ENCODE data around the gene CLPTM1.
A peak's percentile ranks its signal among the peaks of the same experiment; 100 is the strongest.

DNA sequence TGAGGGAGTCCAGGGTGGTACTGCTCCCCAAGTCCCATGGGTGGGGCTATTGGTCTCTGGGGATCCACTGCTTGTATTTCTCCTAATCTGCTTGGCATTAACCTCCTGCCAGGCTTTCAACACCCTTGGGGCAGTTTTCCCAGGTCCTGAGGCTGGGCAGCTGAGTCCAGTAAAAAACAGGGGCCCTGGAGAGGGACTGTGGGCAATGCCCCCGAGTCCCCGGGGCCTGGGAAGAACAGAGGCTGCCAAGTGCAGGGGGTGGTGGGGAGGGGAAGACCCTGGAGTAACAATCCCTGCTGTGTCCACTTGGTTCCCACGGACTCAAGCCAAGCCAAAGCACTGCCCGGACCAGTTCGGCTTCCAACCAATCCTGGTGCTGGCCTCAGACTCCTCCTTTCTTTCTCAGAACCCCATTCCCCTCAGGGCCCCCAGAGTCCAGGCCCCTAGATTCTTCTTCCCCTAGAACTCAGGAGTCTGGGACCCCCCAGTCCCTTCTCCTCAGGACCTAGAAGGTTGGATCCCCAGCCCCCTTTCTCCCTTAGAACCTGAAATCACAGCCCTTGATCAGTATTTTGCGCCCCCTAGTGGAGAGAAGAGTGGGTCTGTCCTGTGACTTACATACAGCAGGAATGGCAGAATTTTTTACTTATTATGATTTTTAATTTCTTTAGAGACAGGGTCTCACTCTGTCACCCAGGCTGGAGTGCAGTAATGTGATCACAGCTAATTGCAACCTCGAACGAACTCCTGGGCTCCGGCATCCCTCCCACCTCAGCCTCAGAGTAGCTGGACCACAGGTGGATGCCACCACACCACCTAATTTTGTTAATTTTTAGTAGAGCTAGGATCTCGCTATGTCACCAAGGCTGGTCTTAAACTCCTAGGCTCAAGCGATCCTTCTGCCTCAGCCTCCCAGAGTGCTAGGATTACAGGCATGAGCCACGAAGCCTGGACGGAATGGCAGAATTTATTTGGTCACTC lies 3.7 kb upstream of the CLPTM1 start:
- TF ChIP-seq, protein P1, sequence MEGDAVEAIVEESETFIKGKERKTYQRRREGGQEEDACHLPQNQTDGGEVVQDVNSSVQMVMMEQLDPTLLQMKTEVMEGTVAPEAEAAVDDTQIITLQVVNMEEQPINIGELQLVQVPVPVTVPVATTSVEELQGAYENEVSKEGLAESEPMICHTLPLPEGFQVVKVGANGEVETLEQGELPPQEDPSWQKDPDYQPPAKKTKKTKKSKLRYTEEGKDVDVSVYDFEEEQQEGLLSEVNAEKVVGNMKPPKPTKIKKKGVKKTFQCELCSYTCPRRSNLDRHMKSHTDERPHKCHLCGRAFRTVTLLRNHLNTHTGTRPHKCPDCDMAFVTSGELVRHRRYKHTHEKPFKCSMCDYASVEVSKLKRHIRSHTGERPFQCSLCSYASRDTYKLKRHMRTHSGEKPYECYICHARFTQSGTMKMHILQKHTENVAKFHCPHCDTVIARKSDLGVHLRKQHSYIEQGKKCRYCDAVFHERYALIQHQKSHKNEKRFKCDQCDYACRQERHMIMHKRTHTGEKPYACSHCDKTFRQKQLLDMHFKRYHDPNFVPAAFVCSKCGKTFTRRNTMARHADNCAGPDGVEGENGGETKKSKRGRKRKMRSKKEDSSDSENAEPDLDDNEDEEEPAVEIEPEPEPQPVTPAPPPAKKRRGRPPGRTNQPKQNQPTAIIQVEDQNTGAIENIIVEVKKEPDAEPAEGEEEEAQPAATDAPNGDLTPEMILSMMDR (conservative IDR thresholded peaks at IDR 0.05; ENCODE audit: low read depth, low read length): peak; percentile 86
- no peak for TF ChIP-seq EZH2 (IDR thresholded peaks at IDR 0.05; ENCODE audit: low read length, unreplicated experiment)

Measured in PC-3 (cell line).